Liver (tissue), 3 donors: ENCODE measurements around the gene COL15A1.

Source experiments
- FOXA1 ChIP-seq: IDR thresholded peaks from 2 replicates; pipeline ENCODE4 v1.6.1; 2016; ENCODE audit warnings: antibody characterized with exemption
- JUND ChIP-seq, 2 donors: IDR thresholded peaks; 2 replicates each; pipeline ENCODE4 v1.6.1; 2016; ENCODE audit warnings: antibody characterized with exemption in 2 of 2
- NR2F2 ChIP-seq: IDR thresholded peaks from 2 replicates; pipeline ENCODE4 v1.6.1; 2016; ENCODE audit warnings: antibody characterized with exemption
- TF ChIP-seq, protein P1 (sequence below): IDR thresholded peaks from 2 replicates; pipeline ENCODE4 v1.6.1; 2016; ENCODE audit warnings: antibody characterized with exemption, mild to moderate bottlenecking
- TF ChIP-seq, protein P2 (sequence below): fragments of 150-350 bp; IDR thresholded peaks from 2 replicates; pipeline ENCODE4 v1.5.1; 2017; ENCODE audit warnings: improper control_type of control experiment, low read depth, low read length; ENCODE audit not compliant: missing input control
- TF ChIP-seq, protein P3 (sequence below): IDR thresholded peaks from 2 replicates; pipeline ENCODE4 v1.6.1; 2016; ENCODE audit warnings: antibody characterized with exemption
- TF ChIP-seq, protein P4 (sequence below): IDR thresholded peaks from 2 replicates; pipeline ENCODE4 v1.6.1; 2016; ENCODE audit warnings: antibody characterized with exemption
- donor health status: healthy.
- donor health status: healthy.

DNA sequence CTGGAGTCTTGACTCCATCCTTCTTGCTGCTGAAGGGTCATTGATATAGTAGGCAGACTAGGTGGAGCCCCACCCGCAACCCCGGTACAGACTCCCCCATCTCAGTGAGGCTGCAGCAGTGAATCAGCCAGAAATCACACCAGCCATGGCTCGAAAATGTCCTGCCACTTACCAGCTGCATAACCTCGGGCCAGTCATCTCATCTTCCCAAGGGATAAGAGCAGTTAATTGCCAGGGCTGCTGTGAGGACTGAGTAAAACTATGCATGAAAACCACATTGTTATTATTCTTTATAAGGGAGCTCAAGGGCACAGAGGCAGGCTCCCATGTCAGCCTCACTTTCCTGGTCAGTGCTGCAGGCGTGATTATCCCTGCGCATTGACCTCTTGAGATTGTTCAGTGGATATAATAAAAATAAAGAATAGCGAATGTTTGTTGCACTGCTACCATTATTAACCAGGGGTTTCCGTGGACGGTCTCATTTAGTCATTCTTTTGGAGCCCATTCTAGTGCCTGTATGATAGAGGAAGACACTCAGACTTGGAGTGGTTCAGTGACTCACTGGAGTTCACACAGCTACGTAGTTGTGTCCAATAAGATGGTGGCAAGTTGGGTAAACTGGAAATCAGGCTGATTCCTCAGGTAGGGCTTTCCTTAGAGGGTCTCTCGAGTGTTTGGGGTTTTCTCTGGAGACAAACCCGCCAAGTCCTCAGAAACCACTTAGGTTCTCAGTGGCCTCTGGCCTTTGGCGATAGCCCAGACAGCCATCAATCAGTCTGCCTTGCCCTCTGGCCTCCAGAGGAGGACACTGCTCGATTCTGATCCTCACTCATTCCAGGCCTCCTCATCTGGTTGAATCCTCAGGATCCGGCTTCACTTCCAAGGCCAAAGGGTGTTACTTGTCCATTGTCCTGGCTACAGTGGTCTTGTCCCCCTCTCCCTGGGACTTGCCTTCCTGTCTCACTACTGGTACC, 39.9 kb downstream of the COL15A1 start:
- no peak for TF ChIP-seq NR2F2
- TF ChIP-seq, protein P1, sequence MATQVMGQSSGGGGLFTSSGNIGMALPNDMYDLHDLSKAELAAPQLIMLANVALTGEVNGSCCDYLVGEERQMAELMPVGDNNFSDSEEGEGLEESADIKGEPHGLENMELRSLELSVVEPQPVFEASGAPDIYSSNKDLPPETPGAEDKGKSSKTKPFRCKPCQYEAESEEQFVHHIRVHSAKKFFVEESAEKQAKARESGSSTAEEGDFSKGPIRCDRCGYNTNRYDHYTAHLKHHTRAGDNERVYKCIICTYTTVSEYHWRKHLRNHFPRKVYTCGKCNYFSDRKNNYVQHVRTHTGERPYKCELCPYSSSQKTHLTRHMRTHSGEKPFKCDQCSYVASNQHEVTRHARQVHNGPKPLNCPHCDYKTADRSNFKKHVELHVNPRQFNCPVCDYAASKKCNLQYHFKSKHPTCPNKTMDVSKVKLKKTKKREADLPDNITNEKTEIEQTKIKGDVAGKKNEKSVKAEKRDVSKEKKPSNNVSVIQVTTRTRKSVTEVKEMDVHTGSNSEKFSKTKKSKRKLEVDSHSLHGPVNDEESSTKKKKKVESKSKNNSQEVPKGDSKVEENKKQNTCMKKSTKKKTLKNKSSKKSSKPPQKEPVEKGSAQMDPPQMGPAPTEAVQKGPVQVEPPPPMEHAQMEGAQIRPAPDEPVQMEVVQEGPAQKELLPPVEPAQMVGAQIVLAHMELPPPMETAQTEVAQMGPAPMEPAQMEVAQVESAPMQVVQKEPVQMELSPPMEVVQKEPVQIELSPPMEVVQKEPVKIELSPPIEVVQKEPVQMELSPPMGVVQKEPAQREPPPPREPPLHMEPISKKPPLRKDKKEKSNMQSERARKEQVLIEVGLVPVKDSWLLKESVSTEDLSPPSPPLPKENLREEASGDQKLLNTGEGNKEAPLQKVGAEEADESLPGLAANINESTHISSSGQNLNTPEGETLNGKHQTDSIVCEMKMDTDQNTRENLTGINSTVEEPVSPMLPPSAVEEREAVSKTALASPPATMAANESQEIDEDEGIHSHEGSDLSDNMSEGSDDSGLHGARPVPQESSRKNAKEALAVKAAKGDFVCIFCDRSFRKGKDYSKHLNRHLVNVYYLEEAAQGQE = no peak
- TF ChIP-seq, protein P2, sequence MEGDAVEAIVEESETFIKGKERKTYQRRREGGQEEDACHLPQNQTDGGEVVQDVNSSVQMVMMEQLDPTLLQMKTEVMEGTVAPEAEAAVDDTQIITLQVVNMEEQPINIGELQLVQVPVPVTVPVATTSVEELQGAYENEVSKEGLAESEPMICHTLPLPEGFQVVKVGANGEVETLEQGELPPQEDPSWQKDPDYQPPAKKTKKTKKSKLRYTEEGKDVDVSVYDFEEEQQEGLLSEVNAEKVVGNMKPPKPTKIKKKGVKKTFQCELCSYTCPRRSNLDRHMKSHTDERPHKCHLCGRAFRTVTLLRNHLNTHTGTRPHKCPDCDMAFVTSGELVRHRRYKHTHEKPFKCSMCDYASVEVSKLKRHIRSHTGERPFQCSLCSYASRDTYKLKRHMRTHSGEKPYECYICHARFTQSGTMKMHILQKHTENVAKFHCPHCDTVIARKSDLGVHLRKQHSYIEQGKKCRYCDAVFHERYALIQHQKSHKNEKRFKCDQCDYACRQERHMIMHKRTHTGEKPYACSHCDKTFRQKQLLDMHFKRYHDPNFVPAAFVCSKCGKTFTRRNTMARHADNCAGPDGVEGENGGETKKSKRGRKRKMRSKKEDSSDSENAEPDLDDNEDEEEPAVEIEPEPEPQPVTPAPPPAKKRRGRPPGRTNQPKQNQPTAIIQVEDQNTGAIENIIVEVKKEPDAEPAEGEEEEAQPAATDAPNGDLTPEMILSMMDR = no peak
- TF ChIP-seq, protein P3, sequence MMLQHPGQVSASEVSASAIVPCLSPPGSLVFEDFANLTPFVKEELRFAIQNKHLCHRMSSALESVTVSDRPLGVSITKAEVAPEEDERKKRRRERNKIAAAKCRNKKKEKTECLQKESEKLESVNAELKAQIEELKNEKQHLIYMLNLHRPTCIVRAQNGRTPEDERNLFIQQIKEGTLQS = no peak
- TF ChIP-seq, protein P4, sequence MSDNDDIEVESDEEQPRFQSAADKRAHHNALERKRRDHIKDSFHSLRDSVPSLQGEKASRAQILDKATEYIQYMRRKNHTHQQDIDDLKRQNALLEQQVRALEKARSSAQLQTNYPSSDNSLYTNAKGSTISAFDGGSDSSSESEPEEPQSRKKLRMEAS = no peak
- TF ChIP-seq JUND (IDR thresholded peaks at IDR 0.05) = no peak
- TF ChIP-seq FOXA1 = no peak
